Endothelial cell of hepatic sinusoid (primary cell): ENCODE data around the gene PXMP4.

Experiments used
- in situ Hi-C: cut with HindIII; loops from 2 replicates; pipeline ENCODE4 v1.10.0; 2017; ENCODE audit warnings: low sequenced_read_pairs

The PXMP4 gene

GRCh38 chr20:33658510-33658909 lies 61.6 kb downstream of the PXMP4 start:
- in situ Hi-C loops = no loop called here

- in situ Hi-C loops = no loop called here
Measured at GRCh38 chr20:33657704-33658095, 62.4 kb downstream of the PXMP4 start.

- in situ Hi-C loops = no loop called here
Measured at GRCh38 chr20:33656783-33657703, 63.1 kb downstream of the PXMP4 start.

- in situ Hi-C loops = no loop called here
Measured at GRCh38 chr20:33656010-33656782, 63.9 kb downstream of the PXMP4 start.

GRCh38 chr20:33655164-33655563 lies 64.9 kb downstream of the PXMP4 start:
- in situ Hi-C loops = no loop called here

GRCh38 chr20:33654680-33655161 lies 65.4 kb downstream of the PXMP4 start:
- in situ Hi-C loops = no loop called here

- in situ Hi-C loops = no loop called here
Measured at GRCh38 chr20:33653900-33654596, 66.1 kb downstream of the PXMP4 start.

GRCh38 chr20:33653218-33653899 lies 66.8 kb downstream of the PXMP4 start:
- in situ Hi-C loops = no loop called here
